Measurements from ENCODE around the gene HOXC10. TPM values are rescaled to one million over a fixed set of nuclear protein-coding genes. Genes with fewer than 3 reads are reported as not detected.
A peak's percentile ranks its signal among the peaks of the same experiment; 100 is the strongest.

HOXC10 gene
- total RNA-seq, 1 experiment from 2014 or later, result 154 TPM

- in situ Hi-C loops (cut with HindIII; ENCODE audit: low pct_unique_long_range_greater_than_20kb, low sequenced_read_pairs), result no loop called here
- no TSS peak for BruUV-seq (replicated peaks)
- Histone ChIP-seq H3K4me3 (ENCODE audit: low read depth in 2 of 2, low read length in 2 of 2) (peak overlapping the region; percentile 66 to 67), H3K36me3 (ENCODE audit: control insufficient read depth, insufficient read depth, low read length) (no peaks in the 10 kb centered on the region; the same call in 1 of the 2 replicates), H3K27me3 (ENCODE audit: control insufficient read depth, insufficient read depth, low read length) (no peaks in the 10 kb centered on the region), H3K27ac (ENCODE audit: low read length) (peak overlapping the region; percentile 99), H3K4me1 (ENCODE audit: control insufficient read depth, insufficient read depth, low read length) (peaks cover 11% of the 10 kb centered on the region), H3K9me3 (ENCODE audit: control insufficient read depth, insufficient read depth, low read depth, low read length) (no peaks in the 10 kb centered on the region)
- intact Hi-C loops (cut with micrococcal nuclease; ENCODE audit: unreplicated experiment), result loop anchor here (10.0 kb wide), 1 partner anchor 611 kb away; the partner anchor contains the start of gene SP1
- no peak for DNase-seq (ENCODE audit: low read depth, low spot score)
- CTCF ChIA-PET, result interaction anchor here (0.5 kb wide), 1 partner anchor 11 kb away, joined by 7 read pairs; no protein-coding TSS in a partner anchor
- TF ChIP-seq, protein P1, sequence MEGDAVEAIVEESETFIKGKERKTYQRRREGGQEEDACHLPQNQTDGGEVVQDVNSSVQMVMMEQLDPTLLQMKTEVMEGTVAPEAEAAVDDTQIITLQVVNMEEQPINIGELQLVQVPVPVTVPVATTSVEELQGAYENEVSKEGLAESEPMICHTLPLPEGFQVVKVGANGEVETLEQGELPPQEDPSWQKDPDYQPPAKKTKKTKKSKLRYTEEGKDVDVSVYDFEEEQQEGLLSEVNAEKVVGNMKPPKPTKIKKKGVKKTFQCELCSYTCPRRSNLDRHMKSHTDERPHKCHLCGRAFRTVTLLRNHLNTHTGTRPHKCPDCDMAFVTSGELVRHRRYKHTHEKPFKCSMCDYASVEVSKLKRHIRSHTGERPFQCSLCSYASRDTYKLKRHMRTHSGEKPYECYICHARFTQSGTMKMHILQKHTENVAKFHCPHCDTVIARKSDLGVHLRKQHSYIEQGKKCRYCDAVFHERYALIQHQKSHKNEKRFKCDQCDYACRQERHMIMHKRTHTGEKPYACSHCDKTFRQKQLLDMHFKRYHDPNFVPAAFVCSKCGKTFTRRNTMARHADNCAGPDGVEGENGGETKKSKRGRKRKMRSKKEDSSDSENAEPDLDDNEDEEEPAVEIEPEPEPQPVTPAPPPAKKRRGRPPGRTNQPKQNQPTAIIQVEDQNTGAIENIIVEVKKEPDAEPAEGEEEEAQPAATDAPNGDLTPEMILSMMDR (IDR thresholded peaks at IDR 0.05), result no peak
- TF ChIP-seq TCF7L2 (IDR thresholded peaks at IDR 0.05; ENCODE audit: low read depth, low read length) (no peak), SIN3A (IDR thresholded peaks at IDR 0.05; ENCODE audit: borderline replicate concordance, insufficient read depth, low read depth, low read length) (0 out of 2 replicates have a peak, but pooled peaks have one; percentile 31), POLR2AphosphoS5 (IDR thresholded peaks at IDR 0.05; ENCODE audit: low read depth, low read length) (peak; percentile 52)
- TF ChIP-seq, protein P2, sequence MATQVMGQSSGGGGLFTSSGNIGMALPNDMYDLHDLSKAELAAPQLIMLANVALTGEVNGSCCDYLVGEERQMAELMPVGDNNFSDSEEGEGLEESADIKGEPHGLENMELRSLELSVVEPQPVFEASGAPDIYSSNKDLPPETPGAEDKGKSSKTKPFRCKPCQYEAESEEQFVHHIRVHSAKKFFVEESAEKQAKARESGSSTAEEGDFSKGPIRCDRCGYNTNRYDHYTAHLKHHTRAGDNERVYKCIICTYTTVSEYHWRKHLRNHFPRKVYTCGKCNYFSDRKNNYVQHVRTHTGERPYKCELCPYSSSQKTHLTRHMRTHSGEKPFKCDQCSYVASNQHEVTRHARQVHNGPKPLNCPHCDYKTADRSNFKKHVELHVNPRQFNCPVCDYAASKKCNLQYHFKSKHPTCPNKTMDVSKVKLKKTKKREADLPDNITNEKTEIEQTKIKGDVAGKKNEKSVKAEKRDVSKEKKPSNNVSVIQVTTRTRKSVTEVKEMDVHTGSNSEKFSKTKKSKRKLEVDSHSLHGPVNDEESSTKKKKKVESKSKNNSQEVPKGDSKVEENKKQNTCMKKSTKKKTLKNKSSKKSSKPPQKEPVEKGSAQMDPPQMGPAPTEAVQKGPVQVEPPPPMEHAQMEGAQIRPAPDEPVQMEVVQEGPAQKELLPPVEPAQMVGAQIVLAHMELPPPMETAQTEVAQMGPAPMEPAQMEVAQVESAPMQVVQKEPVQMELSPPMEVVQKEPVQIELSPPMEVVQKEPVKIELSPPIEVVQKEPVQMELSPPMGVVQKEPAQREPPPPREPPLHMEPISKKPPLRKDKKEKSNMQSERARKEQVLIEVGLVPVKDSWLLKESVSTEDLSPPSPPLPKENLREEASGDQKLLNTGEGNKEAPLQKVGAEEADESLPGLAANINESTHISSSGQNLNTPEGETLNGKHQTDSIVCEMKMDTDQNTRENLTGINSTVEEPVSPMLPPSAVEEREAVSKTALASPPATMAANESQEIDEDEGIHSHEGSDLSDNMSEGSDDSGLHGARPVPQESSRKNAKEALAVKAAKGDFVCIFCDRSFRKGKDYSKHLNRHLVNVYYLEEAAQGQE (IDR thresholded peaks at IDR 0.05; ENCODE audit: insufficient read depth in 1 of 2, low read depth in 2 of 2, low read length in 1 of 2), result no peak
- ATAC-seq, result peak; percentile 15
- POLR2A ChIA-PET, result interaction anchor here (0.6 to 1.4 kb wide), 3 partner anchors 11 to 211 kb away, joined by 5 to 16 read pairs (median 10); partner anchors contain the start of gene HOXC10
Observed at GRCh38 chr12:53995378-53996239, 10.7 kb downstream of the HOXC10 start.

GRCh38 chr12:53996240-53997203, 11.6 kb downstream of the HOXC10 start:
- intact Hi-C loops (cut with micrococcal nuclease; ENCODE audit: unreplicated experiment), result loop anchor here (10.0 kb wide), 1 partner anchor 612 kb away; the partner anchor contains the start of gene SP1
- H3K4me3 ChIP-seq (ENCODE audit: low read depth in 2 of 2, low read length in 2 of 2), result peak overlapping the region; percentile 66 to 67
- in situ Hi-C loops (cut with HindIII; ENCODE audit: low pct_unique_long_range_greater_than_20kb, low sequenced_read_pairs), result no loop called here
- ATAC-seq (0 out of 2 replicates have a peak, but pooled peaks have one; percentile 1), DNase-seq (ENCODE audit: low read depth, low spot score) (no peak)
- POLR2A ChIA-PET, result interaction anchor here (0.6 to 1.4 kb wide), 2 partner anchors 12 to 21 kb away, joined by 3 to 10 read pairs; no protein-coding TSS in a partner anchor
- H3K27me3 ChIP-seq (ENCODE audit: control insufficient read depth, insufficient read depth, low read length), result no peaks in the 10 kb centered on the region
- H3K9me3 ChIP-seq (ENCODE audit: control insufficient read depth, insufficient read depth, low read depth, low read length), result no peaks in the 10 kb centered on the region
- peaks cover 12% of the 10 kb centered on the region for H3K4me1 ChIP-seq (ENCODE audit: control insufficient read depth, insufficient read depth, low read length)
- CTCF ChIA-PET, result interaction anchor here (0.6 to 1.6 kb wide), 3 partner anchors 8 to 372 kb away, joined by 3 to 5 read pairs (median 5); no protein-coding TSS in a partner anchor
- H3K36me3 ChIP-seq (ENCODE audit: control insufficient read depth, insufficient read depth, low read length), result no peaks in the 10 kb centered on the region; the same call in 1 of the 2 replicates
- TF ChIP-seq, protein P2 (IDR thresholded peaks at IDR 0.05; ENCODE audit: insufficient read depth in 1 of 2, low read depth in 2 of 2, low read length in 1 of 2), result no peak
- TF ChIP-seq SIN3A (IDR thresholded peaks at IDR 0.05; ENCODE audit: borderline replicate concordance, insufficient read depth, low read depth, low read length), result no peak
- 0 out of 2 replicates have a peak, but pooled peaks have one; percentile 21 for TF ChIP-seq TCF7L2 (IDR thresholded peaks at IDR 0.05; ENCODE audit: low read depth, low read length)
- TF ChIP-seq POLR2AphosphoS5 (IDR thresholded peaks at IDR 0.05; ENCODE audit: low read depth, low read length), result peak; percentile 58; the same call in 1 of the 2 replicates
- TSS peak; percentile 13 for BruUV-seq (replicated peaks)
- peak overlapping the region; percentile 99 for H3K27ac ChIP-seq (ENCODE audit: low read length)

Measured in Panc1 (cell line).